ENCODE measurements around the gene RAB40B.

RAB40B gene

DNA sequence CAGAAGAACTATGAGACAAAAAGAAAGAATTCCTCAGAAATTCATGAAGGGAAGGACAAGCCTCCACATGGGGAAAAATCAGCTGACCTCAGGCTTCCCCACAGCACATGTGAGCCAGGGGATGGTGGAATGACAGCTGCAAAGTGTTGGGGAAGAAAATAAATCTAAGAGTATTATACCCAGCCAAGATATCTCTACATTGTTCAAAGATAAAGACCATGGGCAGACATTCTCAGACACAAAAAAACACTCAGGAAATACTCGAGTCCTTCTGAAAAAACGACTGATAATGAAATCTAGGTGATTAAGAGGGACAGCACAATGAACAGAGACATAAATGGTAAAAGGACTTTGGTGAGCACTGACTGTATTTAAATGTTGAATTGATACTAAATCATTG lies 3.9 kb downstream of the RAB40B start:
- no peak for FAIRE-seq
- TF ChIP-seq PAX5 (IDR thresholded peaks at IDR 0.05; ENCODE audit: insufficient read depth, low read length, severe bottlenecking): no peak
- TF ChIP-seq TAF1 (IDR thresholded peaks at IDR 0.05; ENCODE audit: low read depth, low read length): no peak
- no peak for TF ChIP-seq POU2F2 (IDR thresholded peaks at IDR 0.05; ENCODE audit: low read depth, low read length)
- no peak for TF ChIP-seq POLR2AphosphoS5 (IDR thresholded peaks at IDR 0.05; ENCODE audit: low read depth, low read length)
- no peak for TF ChIP-seq SPI1 (IDR thresholded peaks at IDR 0.05; ENCODE audit: low read depth, low read length)
- no peak for TF ChIP-seq POLR2A (IDR thresholded peaks at IDR 0.05; ENCODE audit: low read depth, low read length)
- no peak for DNase-seq (ENCODE audit: insufficient read length, low spot score)

GRCh38 chr17:82693168-82693867 lies 5.2 kb downstream of the RAB40B start:
- FAIRE-seq (no peak), DNase-seq (ENCODE audit: insufficient read length, low spot score) (no peak)
- TF ChIP-seq POLR2AphosphoS5 (IDR thresholded peaks at IDR 0.05; ENCODE audit: low read depth, low read length): no peak
- TF ChIP-seq POLR2A (IDR thresholded peaks at IDR 0.05; ENCODE audit: low read depth, low read length): no peak
- TF ChIP-seq SPI1 (IDR thresholded peaks at IDR 0.05; ENCODE audit: low read depth, low read length): no peak
- no peak for TF ChIP-seq TAF1 (IDR thresholded peaks at IDR 0.05; ENCODE audit: low read depth, low read length)
- TF ChIP-seq PAX5 (IDR thresholded peaks at IDR 0.05; ENCODE audit: insufficient read depth, low read length, severe bottlenecking): no peak
- no peak for TF ChIP-seq POU2F2 (IDR thresholded peaks at IDR 0.05; ENCODE audit: low read depth, low read length)

DNA sequence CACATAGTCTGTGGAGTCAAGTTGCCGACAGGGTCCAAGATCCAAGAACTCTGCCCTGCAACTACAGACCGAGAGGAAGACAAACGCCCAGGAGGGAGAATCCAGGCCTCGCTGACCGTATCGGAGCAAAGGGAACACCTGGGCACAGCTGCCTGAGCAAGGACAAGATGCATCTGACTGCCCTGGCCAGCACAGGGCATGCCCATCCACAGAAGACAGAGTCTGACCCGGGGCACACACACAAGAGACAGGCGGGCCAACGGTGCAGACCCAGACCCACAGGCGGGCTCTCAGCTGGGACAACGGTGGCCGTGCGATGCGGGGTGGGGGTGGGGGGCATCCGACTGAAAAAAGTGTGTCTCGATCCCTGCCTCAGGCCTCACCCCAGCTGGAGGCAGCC lies 6.2 kb downstream of the RAB40B start:
- DNase-seq (ENCODE audit: insufficient read length, low spot score) (no peak), FAIRE-seq (no peak)
- TF ChIP-seq PAX5 (IDR thresholded peaks at IDR 0.05; ENCODE audit: insufficient read depth, low read length, severe bottlenecking) (no peak), TAF1 (IDR thresholded peaks at IDR 0.05; ENCODE audit: low read depth, low read length) (no peak), POLR2AphosphoS5 (IDR thresholded peaks at IDR 0.05; ENCODE audit: low read depth, low read length) (no peak), POU2F2 (IDR thresholded peaks at IDR 0.05; ENCODE audit: low read depth, low read length) (no peak), SPI1 (IDR thresholded peaks at IDR 0.05; ENCODE audit: low read depth, low read length) (no peak), POLR2A (IDR thresholded peaks at IDR 0.05; ENCODE audit: low read depth, low read length) (no peak)

DNA sequence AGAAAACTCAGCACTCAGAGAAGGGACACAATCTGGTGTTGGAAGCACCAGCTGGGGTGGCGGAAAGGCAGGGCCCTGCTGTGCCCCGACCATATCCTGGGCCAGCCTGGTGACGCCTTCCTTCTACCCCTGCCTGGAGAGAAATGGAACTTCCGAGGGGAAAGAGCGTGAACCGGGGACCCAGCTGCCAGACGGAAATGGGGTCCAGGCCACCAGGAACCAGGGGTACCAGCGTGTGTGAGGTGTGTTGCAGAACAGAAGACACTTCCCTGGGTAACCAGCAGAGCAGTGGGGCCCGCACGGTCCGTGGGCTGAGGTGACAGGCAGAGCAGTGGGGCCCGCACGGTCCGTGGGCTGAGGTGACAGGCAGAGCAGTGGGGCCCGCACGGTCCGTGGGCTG lies 6.8 kb downstream of the RAB40B start:
- no peak for DNase-seq (ENCODE audit: insufficient read length, low spot score)
- TF ChIP-seq TAF1 (IDR thresholded peaks at IDR 0.05; ENCODE audit: low read depth, low read length): no peak
- TF ChIP-seq SPI1 (IDR thresholded peaks at IDR 0.05; ENCODE audit: low read depth, low read length): no peak
- no peak for TF ChIP-seq POU2F2 (IDR thresholded peaks at IDR 0.05; ENCODE audit: low read depth, low read length)
- TF ChIP-seq POLR2A (IDR thresholded peaks at IDR 0.05; ENCODE audit: low read depth, low read length): no peak
- TF ChIP-seq POLR2AphosphoS5 (IDR thresholded peaks at IDR 0.05; ENCODE audit: low read depth, low read length): no peak
- no peak for TF ChIP-seq PAX5 (IDR thresholded peaks at IDR 0.05; ENCODE audit: insufficient read depth, low read length, severe bottlenecking)
- FAIRE-seq: no peak

GRCh38 chr17:82690786-82691489 lies 7.6 kb downstream of the RAB40B start:
- DNase-seq (ENCODE audit: insufficient read length, low spot score) (no peak), FAIRE-seq (no peak)
- no peak for TF ChIP-seq TAF1 (IDR thresholded peaks at IDR 0.05; ENCODE audit: low read depth, low read length)
- TF ChIP-seq PAX5 (IDR thresholded peaks at IDR 0.05; ENCODE audit: insufficient read depth, low read length, severe bottlenecking): no peak
- TF ChIP-seq POU2F2 (IDR thresholded peaks at IDR 0.05; ENCODE audit: low read depth, low read length): no peak
- no peak for TF ChIP-seq POLR2A (IDR thresholded peaks at IDR 0.05; ENCODE audit: low read depth, low read length)
- no peak for TF ChIP-seq SPI1 (IDR thresholded peaks at IDR 0.05; ENCODE audit: low read depth, low read length)
- no peak for TF ChIP-seq POLR2AphosphoS5 (IDR thresholded peaks at IDR 0.05; ENCODE audit: low read depth, low read length)

DNA sequence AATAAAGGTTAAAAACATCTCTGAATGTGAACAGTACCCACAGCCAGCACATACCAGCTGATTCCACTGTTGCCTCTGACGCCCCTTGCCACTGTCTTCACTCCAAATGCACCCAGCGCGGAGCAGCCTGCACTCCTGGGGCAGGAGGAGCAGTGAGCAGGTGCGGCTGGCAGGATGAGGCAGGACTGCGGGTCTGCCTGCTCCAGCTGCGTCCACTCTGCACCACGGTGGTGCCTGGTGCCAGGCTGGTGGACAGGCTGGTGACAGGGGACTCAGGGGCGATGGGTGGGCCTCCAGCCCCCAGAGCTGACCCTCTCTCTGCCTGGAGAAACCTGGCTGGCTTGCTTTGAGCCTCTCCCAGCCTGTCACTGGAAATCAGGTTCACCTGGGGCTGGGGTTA lies 9.4 kb downstream of the RAB40B start:
- FAIRE-seq (no peak), DNase-seq (ENCODE audit: insufficient read length, low spot score) (no peak)
- no peak for TF ChIP-seq SPI1 (IDR thresholded peaks at IDR 0.05; ENCODE audit: low read depth, low read length)
- TF ChIP-seq POU2F2 (IDR thresholded peaks at IDR 0.05; ENCODE audit: low read depth, low read length): no peak
- TF ChIP-seq POLR2AphosphoS5 (IDR thresholded peaks at IDR 0.05; ENCODE audit: low read depth, low read length): no peak
- no peak for TF ChIP-seq POLR2A (IDR thresholded peaks at IDR 0.05; ENCODE audit: low read depth, low read length)
- TF ChIP-seq TAF1 (IDR thresholded peaks at IDR 0.05; ENCODE audit: low read depth, low read length): no peak
- no peak for TF ChIP-seq PAX5 (IDR thresholded peaks at IDR 0.05; ENCODE audit: insufficient read depth, low read length, severe bottlenecking)

- no peak for FAIRE-seq
Observed at GRCh38 chr17:82687871-82688270, 10.6 kb downstream of the RAB40B start.

GRCh38 chr17:82687375-82687861 lies 11.1 kb downstream of the RAB40B start:
- DNase-seq (ENCODE audit: insufficient read length, low spot score) (no peak), FAIRE-seq (no peak)
- no peak for TF ChIP-seq POU2F2 (IDR thresholded peaks at IDR 0.05; ENCODE audit: low read depth, low read length)
- no peak for TF ChIP-seq SPI1 (IDR thresholded peaks at IDR 0.05; ENCODE audit: low read depth, low read length)
- no peak for TF ChIP-seq POLR2A (IDR thresholded peaks at IDR 0.05; ENCODE audit: low read depth, low read length)
- TF ChIP-seq POLR2AphosphoS5 (IDR thresholded peaks at IDR 0.05; ENCODE audit: low read depth, low read length): no peak
- TF ChIP-seq TAF1 (IDR thresholded peaks at IDR 0.05; ENCODE audit: low read depth, low read length): no peak
- no peak for TF ChIP-seq PAX5 (IDR thresholded peaks at IDR 0.05; ENCODE audit: insufficient read depth, low read length, severe bottlenecking)

More at GRCh38 chr17:82687871-82688270, 10.6 kb downstream of the RAB40B start:
- DNase-seq (ENCODE audit: insufficient read length, low spot score): no peak
- TF ChIP-seq POU2F2 (IDR thresholded peaks at IDR 0.05; ENCODE audit: low read depth, low read length) (no peak), SPI1 (IDR thresholded peaks at IDR 0.05; ENCODE audit: low read depth, low read length) (no peak), PAX5 (IDR thresholded peaks at IDR 0.05; ENCODE audit: insufficient read depth, low read length, severe bottlenecking) (no peak)

Measured in GM12891 (cell line).